ENCODE measurements around the gene TRAF1. TPM values are rescaled to one million over a fixed set of nuclear protein-coding genes. Genes with fewer than 3 reads are reported as not detected.

Gene TRAF1
- total RNA-seq, 1 experiment from 2014 or later, result 1.4 TPM

- H2BK5ac ChIP-seq (ENCODE audit: insufficient read length, low read length), result no peak overlapping the region
- no peak overlapping the region for H3K9ac ChIP-seq (ENCODE audit: extremely low read depth, insufficient read length, low read length)
- Mint-ChIP-seq H3K9me3 (no peaks in the 10 kb centered on the region), H3K27me3 (ENCODE audit: low read depth) (peaks cover 2% of the 10 kb centered on the region), H3K4me3 (no peak overlapping the region), H3K4me1 (peaks cover 2 to 6% of the 10 kb centered on the region in 2 experiments; a peak in 2 of 4 replicates), H3K36me3 (ENCODE audit: insufficient read depth in 1 of 3, low read depth in 3 of 3) (no peaks in the 10 kb centered on the region), H3K27ac (no peak overlapping the region)
- H3K23me2 ChIP-seq (ENCODE audit: insufficient read length, low read depth, low read length, poor library complexity, severe bottlenecking), result no peaks in the 10 kb centered on the region
- no peaks in the 10 kb centered on the region for H3K79me2 ChIP-seq (ENCODE audit: insufficient read depth, low read length)
- no peaks in the 10 kb centered on the region for H3K79me1 ChIP-seq (ENCODE audit: insufficient read depth, low read depth, low read length, poor library complexity, severe bottlenecking)
- no peak overlapping the region for H3K18ac ChIP-seq (ENCODE audit: insufficient read length, low read depth, low read length)
- H3K27ac ChIP-seq (ENCODE audit: insufficient read length, low read depth, low read length), result no peak overlapping the region
- no peak overlapping the region for H2AFZ ChIP-seq (ENCODE audit: low read length)
- H3K4me2 ChIP-seq (ENCODE audit: insufficient read depth, insufficient read length, low read length), result no peak overlapping the region
- H3K27me3 ChIP-seq (ENCODE audit: insufficient read depth, low read length), result no peaks in the 10 kb centered on the region
- no peak overlapping the region for H3T11ph ChIP-seq (ENCODE audit: low read length)
- DNase-seq, result no peak
- H4K91ac ChIP-seq (ENCODE audit: insufficient read length, low read depth, low read length), result no peak overlapping the region
- no peak overlapping the region for H2BK120ac ChIP-seq (ENCODE audit: low read depth, low read length, poor library complexity, severe bottlenecking)
- no peak overlapping the region for H3K56ac ChIP-seq (ENCODE audit: insufficient read length, low read depth, low read length)
- no peak overlapping the region for H4K8ac ChIP-seq (replicated peaks; ENCODE audit: insufficient read length, low read depth, low read length)
- no peaks in the 10 kb centered on the region for H3K4me1 ChIP-seq (ENCODE audit: insufficient read depth, low read length)
- H2BK12ac ChIP-seq (ENCODE audit: insufficient read length, low read depth, low read length), result no peak overlapping the region
- no peak overlapping the region for H4K5ac ChIP-seq (ENCODE audit: insufficient read length, low read depth, low read length)
- no peak for TF ChIP-seq CTCF (conservative IDR thresholded peaks at IDR 0.05)
- no CpG with 5 or more reads among the region's 1 CpG for WGBS (ENCODE audit: extremely low coverage, insufficient read length, low lambda C conversion rate)
- H2BK20ac ChIP-seq (ENCODE audit: low read depth, low read length, poor library complexity, severe bottlenecking), result no peak overlapping the region
- H2BK15ac ChIP-seq (ENCODE audit: low read depth, low read length), result no peak overlapping the region
- no peak overlapping the region for H2AK5ac ChIP-seq (ENCODE audit: insufficient read length, low read length)
- H3K23ac ChIP-seq (ENCODE audit: insufficient read length, low read depth, low read length), result no peak overlapping the region
- no peaks in the 10 kb centered on the region for H3K9me3 ChIP-seq (ENCODE audit: control insufficient read depth, low read depth, low read length)
- no peak overlapping the region for H3K4ac ChIP-seq (ENCODE audit: low read depth, low read length)
- H3K14ac ChIP-seq (ENCODE audit: insufficient read depth, low read length), result no peak overlapping the region
- no peaks in the 10 kb centered on the region for H4K20me1 ChIP-seq (ENCODE audit: control insufficient read depth, insufficient read depth, insufficient read length)
These were observed 48.3 kb upstream of the TRAF1 start for GRCh38 chr9:120974921-120975320.
